PFSK-1 (cell line): ENCODE data around the gene PTPRM.

Experiments
- POLR2AphosphoS5 ChIP-seq: IDR thresholded peaks from 2 replicates; pipeline ENCODE4 v1.6.1; 2012; ENCODE audit warnings: low read depth, mild to moderate bottlenecking, control low read depth, low read length, moderate library complexity
- REST ChIP-seq, 2 experiments: IDR thresholded peaks; 2 replicates each; pipeline versions ENCODE4 v1.6.1 to v1.8.0; 2011 to 2012; ENCODE audit warnings: low read depth in 2 of 2, low read length in 2 of 2, control low read depth in 1 of 2, inconsistent platforms in 1 of 2, mild to moderate bottlenecking in 1 of 2, moderate library complexity in 1 of 2; ENCODE audit not compliant: insufficient read depth in 1 of 2
- SIN3A ChIP-seq: IDR thresholded peaks from 2 replicates; pipeline ENCODE4 v1.6.1; 2012; ENCODE audit warnings: mild to moderate bottlenecking, low read length, moderate library complexity, borderline replicate concordance; ENCODE audit not compliant: insufficient read depth
- TAF1 ChIP-seq: IDR thresholded peaks from 2 replicates; pipeline ENCODE4 v1.6.1; 2012; ENCODE audit warnings: low read length, control low read depth, borderline replicate concordance; ENCODE audit not compliant: insufficient read depth

- TF ChIP-seq POLR2AphosphoS5 (no peak), TAF1 (no peak), REST (IDR thresholded peaks at IDR 0.05; ENCODE audit: insufficient read depth in 1 of 2, low read depth in 2 of 2, low read length in 2 of 2) (no peak), SIN3A (no peak)
These were observed 745.9 kb downstream of the PTPRM start for GRCh38 chr18:8313043-8313442.
